Measurements from ENCODE around the gene NTN1. TPM values are rescaled to one million over a fixed set of nuclear protein-coding genes. Genes with fewer than 3 reads are reported as not detected.

The NTN1 gene
- total RNA-seq, 1 donor from 2014 or later: 28.4 TPM

DNA sequence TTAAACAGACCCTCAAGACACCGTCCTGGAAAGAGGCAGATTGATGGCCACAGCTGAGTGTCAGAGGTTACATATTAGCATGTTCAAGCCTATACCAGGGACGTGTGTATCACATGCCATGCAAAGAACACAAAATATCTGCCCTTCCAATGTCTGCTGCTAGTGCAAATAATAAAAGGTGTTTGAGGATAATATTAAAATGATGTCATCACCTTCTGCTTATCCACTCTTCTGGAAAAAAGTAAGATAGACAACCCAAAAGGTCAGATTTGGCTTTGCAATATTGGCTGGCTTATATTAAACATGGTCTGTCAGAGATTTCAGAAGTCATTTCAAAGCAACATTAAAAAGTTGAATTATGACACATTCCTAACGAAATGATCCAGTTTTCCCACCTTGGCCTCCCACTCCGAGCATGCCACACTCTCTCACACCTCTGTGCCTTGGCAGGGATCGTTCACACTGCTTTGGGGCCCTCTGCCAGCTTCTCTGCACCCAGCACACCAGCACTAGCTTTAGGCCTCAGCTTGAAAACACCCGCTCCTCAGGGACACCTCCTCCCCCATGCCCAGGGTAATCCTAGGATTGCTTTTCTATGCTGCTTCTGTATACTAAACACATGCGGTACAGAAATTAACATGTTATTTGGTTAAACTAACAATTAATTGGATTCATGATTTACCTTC, 248.2 kb downstream of the NTN1 start:
- ATAC-seq (peak; percentile 25), DNase-seq (no peak)
- intact Hi-C loops (cut with micrococcal nuclease): no loop called here

DNA sequence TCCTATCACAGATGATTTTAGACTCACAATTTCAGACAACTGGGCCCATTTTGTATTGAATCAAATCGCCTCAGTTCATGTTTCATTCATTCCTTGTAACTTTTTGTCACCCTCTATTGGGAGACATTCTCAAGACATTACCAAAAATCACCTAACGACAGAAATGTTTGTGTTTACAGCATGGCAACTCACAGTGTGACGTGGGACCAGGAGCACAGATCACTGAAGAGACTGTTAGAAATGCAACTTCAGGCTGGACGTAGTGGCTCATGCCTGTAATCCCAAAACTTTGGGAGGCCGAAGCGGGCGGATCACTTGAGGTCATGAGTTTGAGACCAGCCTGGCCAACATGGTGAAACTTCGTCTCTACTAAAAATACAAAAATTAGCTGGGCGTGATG, 249.6 kb downstream of the NTN1 start:
- ATAC-seq (no peak), DNase-seq (no peak)
- intact Hi-C loops (cut with micrococcal nuclease): no loop called here

DNA sequence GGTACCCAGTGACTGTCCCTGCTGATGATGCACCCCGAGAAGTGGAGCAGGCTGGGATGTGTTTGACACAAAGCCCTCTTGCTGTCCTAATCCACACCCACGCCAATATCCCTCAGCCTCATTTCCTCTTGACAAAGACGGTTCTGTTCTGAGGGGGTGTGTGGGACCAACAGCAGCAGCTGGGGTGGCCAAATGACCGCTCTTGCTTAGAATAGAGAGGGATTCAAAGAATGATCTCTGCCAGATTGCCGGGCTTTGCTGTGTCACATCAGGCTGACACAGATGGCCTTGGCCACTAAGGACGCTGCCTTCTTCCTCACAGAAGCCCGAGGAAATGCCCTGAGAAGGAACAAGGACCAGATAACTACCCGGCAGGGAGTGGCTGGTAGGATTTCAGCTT, 250.7 kb downstream of the NTN1 start:
- DNase-seq (no peak), ATAC-seq (peak; percentile 38)
- intact Hi-C loops (cut with micrococcal nuclease): no loop called here

DNA sequence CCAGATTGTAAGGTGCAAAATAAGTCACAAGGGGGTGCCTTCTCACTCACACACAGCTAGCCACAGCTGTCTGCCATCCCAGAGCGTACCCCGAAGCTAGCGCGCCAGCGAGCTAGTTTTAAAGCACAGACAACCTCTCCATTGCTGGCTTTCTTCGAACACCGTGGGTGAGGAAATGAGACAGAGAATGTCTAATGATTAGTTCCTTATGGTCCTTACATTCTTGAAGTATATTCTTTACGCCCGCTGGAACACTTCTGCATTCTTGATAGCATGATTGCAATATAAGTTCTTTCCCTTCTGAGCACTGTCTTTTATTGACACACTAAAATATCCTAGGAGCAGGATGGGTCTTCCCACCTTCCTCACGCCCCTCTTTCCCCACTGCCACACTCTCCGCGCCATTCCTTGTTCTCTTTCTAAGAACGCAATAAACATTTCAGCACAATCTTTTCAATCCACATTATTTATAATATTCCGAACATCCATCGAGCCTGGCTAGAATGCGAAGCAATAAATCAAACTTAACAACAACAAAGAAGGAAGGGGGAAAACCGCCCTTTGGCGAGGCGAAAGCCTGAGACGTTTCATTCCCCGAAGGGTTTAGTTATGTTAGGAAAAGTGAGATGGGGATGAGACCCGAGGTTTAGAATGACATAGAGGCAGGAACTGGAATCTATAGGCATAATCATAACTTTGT, 251.3 kb downstream of the NTN1 start:
- DNase-seq (no peak), ATAC-seq (no peak)
- intact Hi-C loops (cut with micrococcal nuclease): no loop called here

DNA sequence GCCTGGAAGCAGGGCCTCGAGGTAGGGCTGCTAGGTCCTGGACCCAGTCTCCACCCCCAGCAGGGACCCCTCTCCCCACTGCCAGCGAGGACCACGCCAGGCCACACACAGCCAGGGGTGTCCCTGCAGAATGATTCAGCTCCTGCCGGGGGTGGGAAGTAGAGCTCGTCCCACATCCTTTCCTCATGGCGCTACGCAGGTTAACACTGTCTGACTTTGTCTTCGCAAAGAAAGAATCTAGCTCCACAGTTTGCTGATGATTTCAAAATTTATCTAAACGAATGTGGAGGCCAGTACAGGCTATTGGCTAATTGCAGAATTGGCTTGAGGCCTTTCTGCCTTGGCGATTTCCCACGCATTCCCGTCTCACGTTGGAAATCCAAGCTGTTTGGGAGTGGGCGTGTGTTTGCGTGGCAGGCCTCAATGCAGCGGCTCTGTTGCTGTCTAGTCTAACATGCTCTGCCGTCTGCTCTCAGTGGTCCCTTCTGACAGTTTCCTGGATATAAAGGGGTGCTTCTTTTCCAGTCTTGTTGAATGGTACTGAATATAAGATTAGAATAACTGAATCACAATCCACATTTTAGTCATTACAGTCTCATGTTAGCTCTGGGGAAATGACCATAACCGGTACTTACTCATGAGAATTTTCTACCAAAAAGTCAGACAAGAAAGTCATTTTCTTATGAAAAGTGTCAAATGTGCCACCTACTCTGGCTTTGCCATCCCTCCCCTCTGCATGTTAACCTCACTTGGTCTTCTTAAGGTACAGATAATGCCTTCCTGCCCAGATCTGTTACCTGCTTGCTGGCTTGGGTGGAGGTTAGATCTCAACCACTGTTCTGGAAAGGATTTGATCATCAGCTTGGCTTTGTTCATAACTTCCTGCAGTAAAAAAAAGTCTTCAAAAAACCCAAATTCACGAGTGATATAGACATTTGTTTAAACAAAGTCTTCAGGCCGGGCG, 252.4 kb downstream of the NTN1 start:
- intact Hi-C loops (cut with micrococcal nuclease): no loop called here
- DNase-seq (peak; percentile 42), ATAC-seq (peak; percentile 53)

DNA sequence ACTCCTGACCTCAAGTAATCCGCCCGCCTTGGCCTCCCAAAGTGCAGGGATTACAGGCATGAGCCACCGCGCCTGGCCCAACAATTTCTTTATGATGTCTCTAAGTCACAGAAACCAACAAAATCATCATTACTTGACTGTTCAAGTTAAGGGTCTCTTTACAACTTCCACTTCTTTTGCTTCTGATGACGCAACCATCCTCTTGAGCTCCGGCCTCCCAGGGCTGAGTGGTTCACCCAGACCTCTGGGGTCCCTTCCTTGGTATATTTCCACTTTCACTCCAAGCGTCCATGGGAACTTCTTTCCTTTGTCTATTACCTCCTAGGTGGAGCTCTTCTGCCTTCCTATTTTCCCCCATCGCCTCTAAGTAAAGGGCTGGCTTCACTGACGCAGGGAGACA, 253.7 kb downstream of the NTN1 start:
- intact Hi-C loops (cut with micrococcal nuclease): no loop called here
- DNase-seq: no peak
- no peak for ATAC-seq

DNA sequence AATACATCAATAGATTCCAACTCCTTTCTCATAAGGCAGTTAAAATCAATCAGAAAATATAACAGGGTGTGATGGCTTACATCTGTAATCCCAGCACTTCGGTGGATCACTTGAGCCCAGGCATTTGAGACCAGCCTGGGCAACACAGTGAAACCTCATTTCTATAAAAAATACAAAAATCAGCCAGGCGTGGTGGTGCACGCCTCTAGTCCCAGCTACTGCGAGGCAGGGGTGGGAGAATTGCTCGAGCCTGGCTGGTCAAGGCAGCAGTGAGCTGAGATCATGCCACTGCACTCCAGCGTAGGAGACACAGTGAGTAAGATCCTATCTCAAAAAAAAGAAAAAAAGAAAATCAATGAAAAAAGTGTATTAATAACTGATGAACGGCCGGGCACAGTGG, 258.6 kb downstream of the NTN1 start:
- intact Hi-C loops (cut with micrococcal nuclease): no loop called here
- DNase-seq (no peak), ATAC-seq (no peak)

DNA sequence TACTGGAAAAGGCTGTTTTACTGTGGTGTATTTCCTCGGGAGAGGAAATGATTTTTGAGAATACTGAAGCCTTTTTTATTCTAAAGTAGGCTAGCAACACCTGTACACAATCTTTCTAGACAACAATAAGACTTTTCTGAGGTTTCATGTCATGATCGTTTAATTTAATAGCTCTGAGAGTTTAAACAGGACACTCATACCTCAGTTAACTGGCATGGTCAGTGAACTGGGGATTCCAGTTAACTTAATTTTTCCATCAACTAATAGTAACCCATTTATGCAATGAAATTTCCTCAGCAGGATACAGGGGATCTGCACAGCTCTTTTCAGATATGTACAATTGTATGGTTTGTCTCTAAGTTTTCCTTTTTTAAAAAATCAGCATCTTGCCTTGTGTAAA, 262.6 kb downstream of the NTN1 start:
- intact Hi-C loops (cut with micrococcal nuclease): no loop called here
- ATAC-seq: no peak
- no peak for DNase-seq

DNA sequence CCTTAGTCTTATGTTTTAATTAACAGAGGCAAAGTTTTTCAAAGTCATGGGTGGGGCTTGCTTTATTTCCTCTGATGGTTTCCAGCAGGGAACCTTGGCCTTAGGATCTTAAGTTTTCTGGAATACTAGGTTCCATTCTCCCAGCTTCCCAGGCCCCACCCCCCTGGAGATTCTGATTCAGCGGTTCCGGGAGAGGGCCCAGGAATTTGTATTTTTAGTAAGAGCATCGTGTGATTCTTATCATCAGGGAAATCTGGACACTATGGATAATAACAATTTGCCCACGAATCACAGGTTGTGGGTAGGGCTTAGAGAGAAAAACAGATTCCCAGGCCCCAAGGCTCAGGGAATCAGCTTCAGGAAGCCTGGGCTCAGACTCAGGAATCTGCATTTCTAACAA, 263.6 kb downstream of the NTN1 start:
- peak; percentile 69 for ATAC-seq
- DNase-seq: no peak
- intact Hi-C loops (cut with micrococcal nuclease): no loop called here

DNA sequence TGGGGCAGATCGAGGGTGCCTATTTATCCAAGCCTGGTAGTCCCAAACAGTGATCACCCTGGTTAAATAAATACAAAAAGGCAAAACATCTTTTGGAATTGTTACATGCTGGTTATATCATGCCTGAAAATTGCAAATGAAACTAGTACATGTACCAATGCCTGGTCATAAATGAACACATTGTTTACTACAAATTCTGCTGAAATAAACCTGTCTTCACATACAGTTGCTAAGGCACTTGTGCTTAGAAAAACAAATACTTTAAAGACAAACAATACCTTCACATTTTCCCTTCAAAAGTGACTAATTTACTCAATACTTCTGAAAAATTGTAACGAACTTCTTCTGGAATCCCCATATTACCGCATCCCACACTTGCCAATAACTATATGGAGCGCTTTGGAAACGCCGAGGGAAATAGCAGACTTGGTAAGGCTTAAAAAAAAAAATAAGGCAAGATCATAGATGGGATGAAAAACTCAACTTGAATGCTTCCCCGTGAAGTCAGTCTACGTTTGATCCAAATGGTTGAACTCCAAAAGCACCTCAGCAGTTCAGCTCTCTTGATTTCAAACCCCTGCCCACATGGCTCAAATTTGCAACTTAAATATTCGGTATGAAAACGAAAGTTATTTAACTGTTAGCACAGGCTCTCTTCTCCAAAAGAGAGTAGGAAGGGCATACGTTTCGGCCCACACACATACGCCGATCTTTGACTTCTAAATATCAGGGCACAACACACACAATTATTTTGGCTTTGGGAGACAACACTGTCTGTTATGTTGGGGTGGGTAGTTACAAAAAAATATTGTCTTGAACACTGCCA, 264.5 kb downstream of the NTN1 start:
- DNase-seq (no peak), ATAC-seq (no peak)
- intact Hi-C loops (cut with micrococcal nuclease): no loop called here

DNA sequence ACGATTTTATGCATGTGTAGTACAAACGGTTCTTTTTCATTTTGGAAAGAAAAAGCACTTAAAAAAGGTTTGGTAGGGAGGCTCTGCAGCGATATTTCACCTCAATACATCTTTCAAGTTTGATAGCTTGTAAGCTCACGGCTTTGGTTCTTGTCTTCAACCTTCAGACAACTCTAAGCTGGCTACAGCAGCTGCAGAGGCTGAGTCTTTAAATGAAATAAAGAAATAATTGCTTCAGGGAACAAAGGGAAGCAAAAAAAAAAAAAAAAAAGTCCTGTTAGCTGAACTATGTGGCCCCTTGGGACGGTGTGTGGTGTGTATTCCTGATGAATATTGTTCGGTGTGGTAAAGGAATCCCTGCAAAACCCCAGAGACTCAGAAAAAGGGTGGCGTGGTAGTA, 265.1 kb downstream of the NTN1 start:
- DNase-seq: no peak
- intact Hi-C loops (cut with micrococcal nuclease): no loop called here
- ATAC-seq: no peak

DNA sequence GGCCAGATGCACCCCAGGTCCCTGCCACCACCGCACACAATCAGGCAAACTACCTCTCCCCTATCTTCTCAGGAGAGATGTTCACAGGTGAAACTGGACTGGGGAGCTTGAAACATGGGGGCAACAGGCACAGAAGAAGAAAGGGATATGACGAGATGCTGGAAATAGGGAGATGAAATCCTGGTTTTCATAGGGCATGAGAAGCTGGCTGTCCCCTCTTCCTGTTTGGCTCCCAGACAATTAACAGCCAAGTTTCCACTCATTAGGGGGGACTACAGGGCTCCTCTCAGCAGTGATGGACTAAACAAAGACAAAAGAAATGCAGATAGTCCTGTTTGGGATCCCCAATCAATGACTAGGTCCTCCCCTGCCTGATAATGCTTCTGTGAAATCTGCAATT, 266.0 kb downstream of the NTN1 start:
- intact Hi-C loops (cut with micrococcal nuclease): no loop called here
- DNase-seq (no peak), ATAC-seq (no peak)

DNA sequence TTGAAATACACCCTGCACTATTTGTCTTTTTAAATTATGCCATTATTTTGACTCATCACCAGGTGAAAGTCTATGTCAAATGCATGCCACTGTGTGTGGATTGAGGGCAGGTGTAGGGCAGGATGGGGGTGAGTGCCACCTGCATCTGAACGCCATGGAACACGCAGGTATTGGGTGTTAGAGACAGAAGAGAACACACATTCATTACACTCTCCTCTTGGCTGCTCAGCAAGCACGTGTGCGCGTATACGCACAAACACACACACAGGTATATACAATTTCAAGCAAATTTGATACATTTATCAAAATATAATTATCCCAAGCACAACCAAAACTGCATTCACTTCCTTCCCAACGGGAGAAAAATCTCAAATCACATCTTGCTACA, 268.9 kb downstream of the NTN1 start:
- DNase-seq: no peak
- intact Hi-C loops (cut with micrococcal nuclease): loop anchor here (10.0 kb wide), 1 partner anchor 295 kb away; no protein-coding TSS in a partner anchor
- no peak for ATAC-seq

DNA sequence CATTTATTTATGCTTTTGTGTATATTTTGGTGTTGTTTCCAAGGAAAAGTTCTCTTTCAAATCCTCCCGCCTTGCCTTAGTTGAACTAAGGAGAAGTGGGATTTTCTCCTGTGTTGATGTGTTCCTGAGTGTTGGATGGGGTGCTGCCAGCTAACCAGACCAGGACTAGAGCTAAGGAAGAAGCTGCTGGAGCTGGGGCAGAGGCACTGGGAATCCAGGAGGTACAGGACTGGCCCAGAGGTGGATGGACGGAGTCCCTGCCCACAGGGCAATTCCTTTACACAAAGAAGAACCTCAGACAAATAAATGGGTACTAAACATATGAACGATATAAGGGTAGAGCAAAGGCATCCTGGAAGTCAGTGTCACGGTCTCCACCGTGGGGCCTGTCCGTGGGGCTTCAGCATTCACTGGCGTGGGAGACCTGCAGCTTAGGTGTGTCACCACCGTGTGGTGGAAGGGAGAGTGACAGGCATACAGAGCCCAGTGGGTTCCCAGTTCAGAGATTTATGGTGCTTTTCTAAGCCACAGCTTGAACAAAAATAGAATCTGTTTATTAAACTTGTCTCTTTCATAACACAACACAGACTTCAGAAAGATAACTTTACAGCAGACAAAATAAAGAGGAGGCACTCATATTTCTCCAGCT, 270.7 kb downstream of the NTN1 start:
- DNase-seq (peak; percentile 58), ATAC-seq (peak; percentile 95)
- intact Hi-C loops (cut with micrococcal nuclease): loop anchor here (10.0 kb wide), 1 partner anchor 297 kb away; no protein-coding TSS in a partner anchor

DNA sequence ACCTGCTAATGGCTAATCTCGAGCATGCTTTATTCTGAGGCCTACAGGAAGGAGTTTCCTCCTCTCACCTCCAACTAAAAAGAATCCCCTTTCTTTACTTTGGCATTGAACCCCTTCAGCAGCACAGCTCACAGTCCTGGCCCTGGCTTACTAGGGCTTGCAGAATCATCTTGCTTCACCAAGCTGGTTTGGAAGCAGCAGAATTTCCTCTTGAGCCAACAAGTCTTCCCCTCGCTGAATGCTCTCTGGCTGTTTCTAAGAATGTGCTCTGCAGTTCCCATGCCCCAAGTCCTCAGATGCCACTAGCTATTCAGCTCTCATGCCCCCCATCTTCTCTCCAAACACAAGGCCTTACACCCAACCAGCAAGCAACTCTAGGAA, 271.2 kb downstream of the NTN1 start:
- ATAC-seq: peak; percentile 42
- DNase-seq: no peak
- intact Hi-C loops (cut with micrococcal nuclease): loop anchor here (10.0 kb wide), 1 partner anchor 298 kb away; no protein-coding TSS in a partner anchor
